OCI-M1 (cell line): ENCODE results near the gene ANTKMT.
"Not testable (repeated sequence)": the region's sequence is repeated elsewhere in the genome, so short reads cannot be mapped to it uniquely, and the experiment has no call there.

ENCODE experiments used
- DNase-seq: peaks from one replicate; lab custom pipeline; 2025; lab: John Stamatoyannopoulos, UW

The ANTKMT gene

GRCh38 chr16:681746-682427 is 39.1 kb upstream of the ANTKMT start:
- peak; percentile 23 for DNase-seq

GRCh38 chr16:682493-683395 is 38.2 kb upstream of the ANTKMT start:
- DNase-seq, result no peak

DNA sequence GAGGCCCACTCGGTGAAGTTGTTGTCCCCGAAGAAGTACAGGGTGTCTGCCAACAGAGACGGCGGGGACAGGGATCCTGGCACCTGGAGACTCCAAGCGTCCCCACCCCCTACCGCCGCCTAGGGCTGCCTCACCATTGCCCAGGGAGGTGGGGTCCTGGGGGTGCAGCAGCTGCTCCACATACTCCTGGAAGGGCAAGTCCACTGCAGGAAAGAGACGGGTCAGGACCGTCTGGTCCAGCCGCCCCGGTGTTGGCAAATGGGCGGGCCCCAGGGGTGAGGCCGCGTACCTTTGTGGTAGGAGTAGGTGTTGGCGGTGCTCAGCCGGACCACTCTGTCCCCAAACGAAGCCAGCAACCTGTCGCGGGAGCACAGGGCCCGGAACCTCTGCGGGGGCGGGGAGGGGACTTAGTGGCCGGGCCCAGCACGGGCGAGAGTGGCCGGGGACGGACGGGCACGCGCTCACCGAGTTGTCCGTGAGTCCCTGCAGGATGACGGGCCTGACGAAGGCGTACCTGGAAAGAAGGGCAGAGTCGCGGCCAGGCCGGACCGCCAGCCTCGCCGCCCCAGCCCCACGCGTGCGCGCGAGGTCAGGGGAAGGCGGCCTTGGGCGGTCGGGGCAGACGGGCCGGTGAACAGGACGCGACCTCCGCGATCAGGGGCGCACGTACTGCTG is 37.4 kb upstream of the ANTKMT start:
- peak; percentile 46 for DNase-seq

DNA sequence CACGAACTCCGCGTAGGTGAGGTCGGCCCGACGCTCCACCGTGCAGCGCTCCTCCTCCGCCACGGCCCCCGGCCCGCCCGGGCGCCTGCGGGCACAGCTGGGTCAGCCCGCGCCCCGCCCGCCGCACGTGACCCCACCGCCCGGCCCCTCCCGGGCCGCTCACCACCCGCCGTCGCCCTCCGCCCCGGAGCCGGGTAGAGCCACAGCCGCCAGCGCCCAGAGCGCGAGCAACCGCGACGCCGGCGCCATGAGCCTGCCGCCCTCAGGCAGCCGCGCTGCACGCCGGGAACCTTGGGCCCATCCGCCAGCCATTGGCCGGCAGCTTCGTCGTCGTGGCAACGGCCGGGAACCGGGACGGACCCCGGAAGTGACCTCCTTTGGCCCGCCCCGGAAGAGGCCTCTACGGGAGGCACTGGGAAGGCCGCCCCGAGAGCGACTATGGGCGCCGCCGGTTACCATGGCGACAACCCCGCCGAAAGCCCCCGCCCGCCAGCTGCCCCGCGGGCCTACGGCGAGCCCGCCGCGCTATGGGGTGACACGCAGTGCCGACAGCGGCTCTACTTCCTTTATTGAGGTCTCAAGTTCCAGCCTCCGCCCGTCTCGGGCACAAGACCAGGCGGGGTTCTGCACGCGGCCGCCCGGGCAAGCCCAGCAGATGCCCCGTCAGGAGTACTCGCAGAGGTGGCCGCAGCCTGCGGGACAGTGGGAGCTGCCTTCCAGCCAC is 36.7 kb upstream of the ANTKMT start, which contains the start of gene JMJD8:
Gene JMJD8, minus strand, starts transcription at position 264 of the 724 bp plus-strand sequence. Its CDS starts 15 bp downstream, at position 249.
- DNase-seq, result peak; percentile 98

DNA sequence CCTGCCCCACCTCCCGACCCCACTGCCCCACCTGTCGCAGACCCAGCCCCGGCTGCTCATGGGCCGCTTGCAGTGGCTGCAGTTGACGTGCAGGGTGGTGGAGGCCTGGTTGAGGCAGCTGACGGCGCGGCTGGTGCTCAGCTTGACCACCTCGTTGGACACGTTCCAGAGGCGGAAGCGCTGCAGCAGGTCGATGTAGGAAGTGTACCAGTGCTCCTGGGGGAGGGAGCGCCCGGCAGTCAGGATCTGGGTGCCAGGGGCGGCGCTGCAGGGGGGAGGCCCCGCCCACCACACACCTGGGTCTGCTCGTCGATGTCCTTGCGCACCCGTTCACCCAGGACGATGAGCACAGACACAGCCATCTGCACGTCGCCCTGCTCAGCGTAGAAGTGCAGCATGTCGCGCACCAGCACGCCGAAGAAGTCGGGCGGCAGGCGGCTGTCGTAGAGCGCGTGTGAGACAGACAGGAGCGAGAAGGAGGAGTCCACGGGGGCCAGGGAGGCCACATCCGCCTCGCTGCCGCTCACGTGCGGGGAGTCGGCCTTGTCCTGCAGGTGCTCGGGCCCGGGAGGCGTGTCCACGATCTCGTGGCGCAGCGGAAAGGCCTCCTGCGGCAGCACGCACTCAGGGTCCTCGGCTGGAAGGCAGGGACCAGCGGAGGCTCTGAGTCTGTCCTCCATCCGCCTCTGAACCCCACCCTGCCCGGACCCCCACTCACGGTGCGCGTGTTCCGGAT is 35.8 kb upstream of the ANTKMT start:
- DNase-seq, result no peak

DNA sequence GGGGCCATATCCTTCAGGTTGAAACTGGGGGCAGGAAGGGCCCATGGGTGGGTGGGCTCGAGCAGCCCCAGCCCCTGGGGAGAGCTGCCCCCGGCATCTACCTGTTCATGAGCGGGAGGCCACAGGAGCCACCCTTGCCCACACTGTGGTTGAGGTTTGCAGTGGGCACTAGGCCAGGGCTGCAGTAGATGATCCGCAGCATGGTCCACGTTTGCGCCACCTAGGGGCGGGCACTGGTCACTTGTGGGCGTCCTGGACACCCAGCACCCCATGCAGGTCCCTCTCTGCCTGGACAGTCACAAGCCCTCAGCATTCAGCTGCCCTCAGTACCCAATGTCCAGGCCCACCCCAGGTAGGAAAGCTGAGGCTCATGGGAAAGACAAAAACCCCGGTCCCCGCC is 35.0 kb upstream of the ANTKMT start:
- peak; percentile 20 for DNase-seq

DNA sequence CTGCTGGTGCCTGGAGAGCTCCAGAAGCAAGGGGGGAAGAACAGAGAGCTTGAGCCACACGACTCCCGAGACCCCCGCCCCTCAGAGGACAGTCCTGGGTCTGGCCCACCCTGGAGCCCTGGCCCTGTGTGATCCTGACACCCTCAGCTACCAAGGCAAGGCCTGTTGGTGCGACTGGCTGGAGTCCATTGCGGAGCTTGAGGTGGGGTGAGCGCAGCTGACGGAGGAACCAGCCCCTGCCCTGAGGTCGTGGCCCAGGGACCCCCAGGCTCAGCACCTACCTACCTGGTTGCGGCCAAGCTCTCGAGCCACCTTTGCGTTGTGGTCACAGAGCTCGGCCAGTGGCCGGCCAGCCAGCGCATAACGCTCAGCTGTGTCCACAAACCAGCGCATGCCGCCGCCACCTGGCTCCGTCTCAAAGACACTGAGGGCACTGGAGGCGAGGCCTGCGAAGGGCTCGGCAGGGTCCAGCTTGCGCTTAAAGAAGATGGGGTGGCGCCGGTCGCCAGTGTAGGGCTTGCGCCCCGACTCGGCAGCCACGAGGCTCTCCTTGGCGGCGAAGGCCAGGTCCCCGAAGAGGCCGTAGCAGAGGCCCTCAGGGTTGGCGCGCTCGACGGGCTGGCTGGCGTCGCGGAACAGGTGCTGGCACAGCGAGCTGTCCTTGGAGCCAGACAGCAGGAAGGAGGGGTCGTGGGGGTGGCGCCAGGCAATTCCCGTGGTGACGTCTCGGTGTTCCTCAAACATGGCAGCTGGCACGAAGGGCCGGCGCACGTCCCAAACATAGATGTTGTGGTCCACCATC is 34.3 kb upstream of the ANTKMT start:
- no peak for DNase-seq

GRCh38 chr16:687499-687898 is 33.4 kb upstream of the ANTKMT start:
- DNase-seq, result no peak

DNA sequence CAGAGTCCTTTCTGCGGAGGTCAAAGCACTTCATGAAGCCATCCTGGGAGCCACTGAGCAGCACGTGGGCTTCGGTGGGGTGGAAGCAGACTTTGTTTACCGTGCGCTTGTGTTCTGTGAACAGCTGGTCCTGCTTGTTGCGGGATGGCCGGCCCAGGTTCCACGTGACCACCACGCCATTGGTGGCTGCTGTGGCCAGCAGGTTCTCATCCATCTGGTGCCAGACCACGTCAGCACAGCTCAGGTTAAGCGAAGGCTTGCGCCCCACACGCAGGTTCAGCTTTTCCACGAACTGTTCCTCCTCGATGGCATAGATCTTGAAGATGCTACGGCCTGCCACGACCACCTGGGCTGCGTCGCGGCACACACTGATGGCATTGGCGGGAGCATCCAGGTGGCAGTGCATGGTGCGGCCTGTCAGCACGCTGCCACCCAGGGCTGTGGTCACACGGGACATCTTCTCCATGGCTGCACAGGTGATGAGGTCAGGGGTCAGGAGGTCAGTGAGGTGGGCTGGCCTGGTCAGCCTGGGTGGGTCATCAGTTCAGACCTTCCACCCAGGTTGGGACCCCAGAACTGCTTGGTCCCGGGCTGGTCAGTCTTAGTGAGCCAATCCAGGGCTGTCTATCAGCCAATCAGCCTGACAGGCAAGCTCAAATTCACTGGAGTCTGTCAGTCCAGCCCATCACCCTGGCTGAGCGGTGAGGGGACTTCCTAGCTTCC is 31.6 kb upstream of the ANTKMT start:
- no peak for DNase-seq

DNA sequence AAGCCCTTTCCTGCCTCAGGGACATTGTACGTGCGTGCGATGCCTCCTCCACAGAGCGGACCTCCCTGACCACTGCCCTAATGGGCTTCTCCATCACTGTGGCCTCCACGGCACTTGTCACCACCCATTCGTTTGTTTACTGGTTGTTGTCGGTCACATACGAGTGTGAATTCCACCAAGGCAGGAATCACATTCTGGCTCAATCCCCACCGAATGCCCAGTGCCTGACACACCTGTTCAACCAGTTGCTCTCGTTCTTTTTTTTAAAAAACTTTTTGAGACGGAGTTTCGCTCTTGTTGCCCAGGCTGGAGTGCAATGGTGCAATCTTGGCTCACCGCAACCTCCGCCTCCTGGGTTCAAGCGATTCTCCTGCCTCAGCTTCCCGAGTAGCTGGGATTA is 29.7 kb upstream of the ANTKMT start:
- DNase-seq, result not testable (repeated sequence)

DNA sequence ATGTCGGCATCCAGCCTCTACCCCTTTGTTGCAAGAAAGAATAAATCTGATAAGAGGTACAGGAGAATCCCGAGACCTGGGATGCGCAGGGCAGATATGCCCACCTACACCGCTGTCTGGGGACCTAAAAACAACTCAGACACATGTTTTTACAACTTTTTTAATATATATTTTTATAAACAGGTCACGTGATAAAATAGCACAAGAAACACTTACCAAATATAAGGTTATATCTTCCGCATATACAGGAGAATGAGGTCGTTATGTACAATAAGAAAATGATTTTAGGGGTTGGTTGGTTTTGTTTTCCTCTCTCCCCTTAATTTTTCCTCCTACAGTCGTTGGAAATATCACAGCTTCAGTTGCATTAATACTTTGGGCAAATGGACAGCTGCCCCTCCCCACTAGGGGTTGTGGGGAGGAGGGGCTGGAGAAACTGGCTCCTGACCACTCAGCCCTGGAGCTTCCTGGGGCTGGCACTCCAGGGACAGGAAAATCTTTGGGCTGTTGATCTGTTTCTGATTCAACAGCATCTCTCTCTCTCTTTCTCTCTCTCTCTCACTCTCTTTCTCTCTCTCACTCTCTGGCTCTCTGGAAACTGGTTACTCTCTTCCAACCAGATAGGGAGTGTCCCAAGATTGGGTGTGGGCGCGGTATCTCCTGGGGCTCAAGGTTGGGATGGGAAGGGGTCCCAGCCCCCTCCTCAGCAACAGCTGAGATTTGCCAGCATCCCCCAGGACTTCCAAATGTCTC is 28.4 kb upstream of the ANTKMT start:
- DNase-seq, result no peak

- DNase-seq, result no peak
Observed at GRCh38 chr16:693364-693763, 27.6 kb upstream of the ANTKMT start.

GRCh38 chr16:693766-694165 is 27.2 kb upstream of the ANTKMT start:
- DNase-seq, result no peak

DNA sequence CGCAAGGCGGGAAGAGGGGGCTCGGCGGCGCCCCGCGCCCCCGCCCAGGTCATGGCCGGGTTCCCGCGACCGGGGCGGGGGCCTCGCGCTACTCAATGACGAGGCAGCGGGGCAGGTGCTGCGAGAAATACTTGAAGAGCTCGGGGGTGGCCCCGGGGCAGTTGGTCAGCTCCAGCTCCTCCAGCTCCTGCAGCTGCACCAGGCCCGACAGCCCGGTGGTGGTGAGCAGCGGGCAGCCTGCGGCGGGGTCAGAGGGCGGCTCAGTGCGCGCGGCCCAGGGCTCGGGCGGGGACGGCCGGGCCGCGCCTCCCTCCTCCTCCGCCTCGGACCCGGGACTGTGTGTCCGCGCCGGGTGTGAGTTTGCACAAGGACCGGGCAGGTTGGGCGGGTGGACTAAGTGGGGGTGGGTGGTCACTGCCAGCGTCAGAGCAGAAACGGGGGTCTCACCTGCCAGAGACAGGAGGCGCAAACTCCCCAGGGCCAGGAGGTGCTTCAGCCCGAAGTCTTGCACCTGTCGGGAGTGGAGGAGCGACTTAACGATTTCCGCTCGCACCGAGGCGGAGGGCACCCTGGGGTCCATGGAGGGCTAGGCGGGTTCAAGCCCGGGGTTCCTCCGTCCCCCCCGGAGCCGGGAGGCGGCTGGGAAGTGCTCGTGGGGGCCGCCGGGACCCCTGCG is 26.6 kb upstream of the ANTKMT start:
- no peak for DNase-seq

GRCh38 chr16:694863-695354 is 26.0 kb upstream of the ANTKMT start:
- no peak for DNase-seq

DNA sequence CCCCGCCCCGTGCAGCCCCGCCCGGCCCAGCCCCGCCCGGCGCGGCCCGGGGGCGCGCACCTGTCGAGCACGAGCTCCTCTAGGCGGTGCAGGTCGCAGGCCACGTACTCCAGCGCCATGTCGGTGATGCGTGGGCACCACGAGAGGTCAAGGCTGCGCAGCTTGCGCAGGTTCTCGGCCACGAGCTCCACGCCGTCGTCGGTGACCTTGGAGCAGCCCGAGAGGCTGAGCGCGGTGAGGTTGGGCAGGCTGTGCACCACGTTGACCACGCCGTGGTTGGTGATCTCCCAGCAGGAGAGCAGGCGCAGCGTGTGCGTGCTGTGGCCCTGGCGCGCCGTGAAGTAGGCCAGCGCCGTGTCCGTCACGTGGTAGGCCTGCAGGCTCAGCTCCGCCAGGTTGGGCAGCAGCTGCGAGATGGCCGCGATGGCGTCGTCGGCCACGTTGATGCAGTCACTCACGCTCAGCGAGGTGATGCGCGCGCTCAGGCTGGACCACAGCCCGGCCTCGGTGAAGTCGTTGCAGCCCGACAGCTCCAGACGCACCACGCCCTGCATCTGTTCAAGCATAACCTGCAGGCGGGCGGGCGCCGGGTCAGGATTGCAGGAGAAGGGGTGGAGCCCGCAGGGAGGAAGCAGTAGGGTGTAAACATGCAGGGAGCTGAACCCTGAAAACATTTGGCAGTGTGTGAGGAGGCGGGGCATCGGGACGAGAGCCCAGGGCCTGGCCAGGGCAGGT is 25.4 kb upstream of the ANTKMT start:
- no peak for DNase-seq

DNA sequence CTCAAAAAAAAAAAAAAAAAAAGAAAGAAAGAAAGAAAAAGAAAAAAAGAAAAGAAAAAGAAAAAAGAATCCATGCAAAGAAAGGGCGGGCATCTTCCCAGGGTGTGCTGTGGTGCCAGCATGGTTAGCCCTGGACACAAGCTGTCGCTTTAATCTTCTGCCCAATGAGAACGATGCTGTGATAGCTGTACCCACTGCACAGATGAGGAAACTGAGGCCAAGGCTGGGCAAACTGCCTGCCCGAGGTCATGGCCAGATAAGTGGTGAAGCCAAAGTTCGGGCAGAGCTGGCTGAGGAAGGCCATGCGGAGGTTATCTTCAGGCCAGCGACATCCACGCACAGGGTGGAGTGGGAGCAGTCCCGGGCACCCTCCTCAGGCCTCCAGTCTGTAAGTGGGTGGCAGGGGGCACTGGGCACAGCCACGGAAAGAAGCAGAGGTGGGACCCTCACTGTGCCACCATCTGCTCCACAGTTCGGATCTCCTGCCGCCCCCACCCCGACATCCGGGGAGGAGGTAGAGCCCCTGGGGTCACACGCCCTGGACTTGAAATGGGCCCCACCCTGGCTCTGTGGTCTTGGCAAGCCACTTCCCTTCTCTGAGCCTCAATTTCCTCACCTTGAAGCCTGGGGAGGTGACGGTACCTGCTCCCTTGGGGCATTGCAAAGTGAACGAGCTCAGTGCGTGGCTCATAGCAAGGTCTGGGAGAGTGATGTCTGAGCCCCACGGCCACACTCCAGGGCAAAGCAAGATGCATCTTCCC is 21.9 kb upstream of the ANTKMT start:
- no peak for DNase-seq
